Kasumi-1 (cell line): Measurements from ENCODE around the gene DOCK2.
"Not testable (repeated sequence)": the region's sequence is repeated elsewhere in the genome, so short reads cannot be mapped to it uniquely, and the experiment has no call there.

ENCODE experiments used
- DNase-seq, 2 experiments: peaks; one replicate each; lab custom pipeline; 2025; lab: John Stamatoyannopoulos, UW

Gene DOCK2

GRCh38 chr5:169719360-169720314 is 82.6 kb downstream of the DOCK2 start:
- no peak for DNase-seq

- DNase-seq = no peak
Measured at GRCh38 chr5:169721771-169722170, 84.7 kb downstream of the DOCK2 start.

GRCh38 chr5:169723103-169723831 is 86.2 kb downstream of the DOCK2 start:
- no peak for DNase-seq

- DNase-seq = no peak
Measured at GRCh38 chr5:169724303-169725087, 87.4 kb downstream of the DOCK2 start.

GRCh38 chr5:169725665-169726064 is 88.6 kb downstream of the DOCK2 start:
- DNase-seq = not testable (repeated sequence)

GRCh38 chr5:169728418-169728817 is 91.3 kb downstream of the DOCK2 start:
- DNase-seq = no peak

GRCh38 chr5:169731221-169731620 is 94.1 kb downstream of the DOCK2 start:
- DNase-seq = no peak

- DNase-seq = no peak
Measured at GRCh38 chr5:169732841-169733240, 95.8 kb downstream of the DOCK2 start.

- DNase-seq = no peak
Measured at GRCh38 chr5:169735913-169736312, 98.8 kb downstream of the DOCK2 start.

- DNase-seq = no peak
Measured at GRCh38 chr5:169736653-169737052, 99.6 kb downstream of the DOCK2 start.

GRCh38 chr5:169740435-169740834 is 103.4 kb downstream of the DOCK2 start:
- no peak for DNase-seq

- no peak for DNase-seq
Measured at GRCh38 chr5:169742771-169743296, 105.8 kb downstream of the DOCK2 start.

- DNase-seq = no peak
Measured at GRCh38 chr5:169744336-169744735, 107.3 kb downstream of the DOCK2 start.

GRCh38 chr5:169745441-169746146 is 108.5 kb downstream of the DOCK2 start:
- no peak for DNase-seq

GRCh38 chr5:169746147-169746694 is 109.1 kb downstream of the DOCK2 start:
- no peak for DNase-seq

GRCh38 chr5:169748174-169748573 is 111.1 kb downstream of the DOCK2 start:
- DNase-seq = no peak

- DNase-seq = no peak
Measured at GRCh38 chr5:169749295-169749694, 112.2 kb downstream of the DOCK2 start.

- DNase-seq = no peak
Measured at GRCh38 chr5:169751490-169751889, 114.4 kb downstream of the DOCK2 start.

- DNase-seq = not testable (repeated sequence)
Measured at GRCh38 chr5:169752566-169752965, 115.5 kb downstream of the DOCK2 start.

- peak; percentile 2 to 13 for DNase-seq
Measured at GRCh38 chr5:169753795-169754194, 116.7 kb downstream of the DOCK2 start.

- DNase-seq = no peak
Measured at GRCh38 chr5:169754737-169755136, 117.7 kb downstream of the DOCK2 start.
